Activated T-helper 17 cell treated with anti-CD3 and anti-CD28 coated beads, Interleukin-2, amount 50 U/mL, for 72 hours (primary cell): ENCODE results near the gene MUL1. TPM values are rescaled to one million over a fixed set of nuclear protein-coding genes. Genes with fewer than 3 reads are reported as not detected.

Experiments
- ATAC-seq: fragments of 150-1000 bp; cut with Tn5 transposase; replicated peaks from 2 replicates; pipeline ENCODE4 v1.10.0; 2021; ENCODE audit warnings: mild to moderate bottlenecking, moderate library complexity
- H3K27ac Mint-ChIP-seq: one replicate; pipeline ENCODE4 v1.8.0; 2022; ENCODE audit warnings: mixed read lengths
- H3K27me3 Mint-ChIP-seq: one replicate; pipeline ENCODE4 v1.8.0; 2022; ENCODE audit warnings: mixed read lengths
- H3K36me3 Mint-ChIP-seq: one replicate; pipeline ENCODE4 v1.8.0; 2022; ENCODE audit warnings: low read depth, mild to moderate bottlenecking, mixed read lengths
- H3K4me1 Mint-ChIP-seq: one replicate; pipeline ENCODE4 v1.8.0; 2022; ENCODE audit warnings: mixed read lengths
- H3K4me3 Mint-ChIP-seq: one replicate; pipeline ENCODE4 v1.8.0; 2022; ENCODE audit warnings: mild to moderate bottlenecking, mixed read lengths
- H3K9me3 Mint-ChIP-seq: one replicate; pipeline ENCODE4 v1.8.0; 2022; ENCODE audit warnings: mixed read lengths
- total RNA-seq, 2 donors: library from RNA; stranded (reverse); gene quantifications; one replicate each; pipeline ENCODE4 v1.2.3, GENCODE V29; 2022

Gene MUL1
- total RNA-seq, 2 donors from 2014 or later, result 11.6 to 16.3 TPM

DNA sequence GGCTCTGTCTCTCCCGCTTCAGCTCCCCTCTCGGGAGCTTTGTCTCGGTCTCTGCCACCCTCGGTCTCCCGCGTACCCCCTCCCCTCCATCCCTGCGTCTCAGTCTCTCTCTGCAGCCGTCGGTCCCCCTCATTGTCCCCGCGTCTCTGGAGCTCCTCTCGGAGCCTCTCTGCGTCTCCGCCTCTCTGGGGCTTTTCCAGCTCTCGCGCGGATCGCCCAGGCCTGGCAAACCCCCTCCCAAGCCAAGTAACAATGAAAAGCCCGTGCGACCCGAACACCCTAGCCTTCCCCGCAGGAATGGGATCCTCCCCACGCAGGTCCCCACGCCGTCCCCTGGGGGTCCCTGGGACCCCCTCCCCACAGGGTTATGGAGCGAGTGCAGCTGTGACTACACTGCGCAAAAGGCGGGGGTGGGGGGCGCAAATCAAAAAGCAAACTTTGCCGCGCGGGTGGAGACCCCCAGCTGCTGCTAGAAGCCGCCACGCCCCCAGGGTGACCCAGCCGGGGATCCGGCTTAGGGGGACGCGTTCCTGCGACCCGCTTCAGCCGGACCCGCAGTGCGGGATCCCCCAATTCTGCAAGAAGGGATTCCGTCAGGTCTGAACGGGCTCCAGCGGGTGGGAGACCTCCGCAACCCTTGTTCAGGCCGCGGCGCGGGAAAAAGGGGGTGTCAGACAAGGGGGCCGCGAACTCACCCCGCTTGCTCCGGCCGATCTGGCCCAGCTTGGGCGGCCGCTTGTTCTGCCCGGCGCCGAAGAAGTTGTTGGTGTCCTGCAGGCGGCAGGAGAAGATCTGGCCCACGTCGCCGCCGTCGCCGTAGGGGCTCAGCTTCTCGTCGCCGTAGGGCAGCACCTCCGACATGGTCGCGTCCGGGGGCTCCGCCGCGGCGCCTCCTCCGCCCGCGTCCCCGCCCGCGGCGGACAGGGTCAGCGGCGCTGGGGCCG, 23.2 kb downstream of the MUL1 start:
- H3K9me3 Mint-ChIP-seq, result no peaks in the 10 kb centered on the region
- ATAC-seq, result no peak
- H3K27ac Mint-ChIP-seq, result no peak overlapping the region
- H3K27me3 Mint-ChIP-seq, result peaks cover 37% of the 10 kb centered on the region
- H3K4me3 Mint-ChIP-seq, result peak overlapping the region; percentile 72
- H3K36me3 Mint-ChIP-seq, result peaks cover 10% of the 10 kb centered on the region
- H3K4me1 Mint-ChIP-seq, result peaks cover 5% of the 10 kb centered on the region

DNA sequence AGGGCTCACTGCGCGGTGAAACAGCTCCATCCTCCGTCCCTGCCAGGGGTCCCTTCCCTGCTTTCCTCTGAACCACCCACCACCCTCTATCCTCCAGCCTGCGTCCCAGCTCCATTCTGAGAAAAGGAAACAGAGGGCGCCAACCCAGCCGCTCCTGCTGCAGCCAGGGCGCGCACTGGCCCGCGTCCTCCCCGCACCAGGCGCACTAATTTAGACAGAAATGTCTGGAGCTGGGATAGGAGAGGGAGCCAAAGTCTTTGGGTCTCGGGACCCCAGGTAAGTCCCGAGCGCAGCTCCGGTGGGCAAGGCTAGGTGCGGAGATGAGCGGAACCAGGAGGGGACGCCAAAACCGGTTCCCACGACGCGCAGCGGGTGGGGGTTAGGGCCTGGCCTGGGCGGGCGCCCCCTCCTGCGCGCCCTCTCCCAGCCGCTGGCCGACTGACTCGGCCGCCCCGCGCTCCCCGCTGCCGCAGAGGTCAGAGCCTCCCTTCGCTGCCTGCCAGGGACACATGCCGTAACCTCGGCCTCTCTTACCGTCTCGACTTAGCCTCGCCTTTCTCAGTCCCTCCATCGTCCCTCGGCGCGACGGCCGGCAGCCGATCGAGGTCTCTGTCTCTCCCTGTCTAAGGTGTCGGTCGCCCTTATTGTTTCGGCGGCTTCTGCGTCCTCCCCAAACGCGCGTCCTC, 24.0 kb downstream of the MUL1 start:
- H3K36me3 Mint-ChIP-seq, result peaks cover 10% of the 10 kb centered on the region
- peaks cover 45% of the 10 kb centered on the region for H3K27me3 Mint-ChIP-seq
- no peak overlapping the region for H3K27ac Mint-ChIP-seq
- peak overlapping the region; percentile 72 for H3K4me3 Mint-ChIP-seq
- peaks cover 5% of the 10 kb centered on the region for H3K4me1 Mint-ChIP-seq
- no peak for ATAC-seq
- no peaks in the 10 kb centered on the region for H3K9me3 Mint-ChIP-seq

DNA sequence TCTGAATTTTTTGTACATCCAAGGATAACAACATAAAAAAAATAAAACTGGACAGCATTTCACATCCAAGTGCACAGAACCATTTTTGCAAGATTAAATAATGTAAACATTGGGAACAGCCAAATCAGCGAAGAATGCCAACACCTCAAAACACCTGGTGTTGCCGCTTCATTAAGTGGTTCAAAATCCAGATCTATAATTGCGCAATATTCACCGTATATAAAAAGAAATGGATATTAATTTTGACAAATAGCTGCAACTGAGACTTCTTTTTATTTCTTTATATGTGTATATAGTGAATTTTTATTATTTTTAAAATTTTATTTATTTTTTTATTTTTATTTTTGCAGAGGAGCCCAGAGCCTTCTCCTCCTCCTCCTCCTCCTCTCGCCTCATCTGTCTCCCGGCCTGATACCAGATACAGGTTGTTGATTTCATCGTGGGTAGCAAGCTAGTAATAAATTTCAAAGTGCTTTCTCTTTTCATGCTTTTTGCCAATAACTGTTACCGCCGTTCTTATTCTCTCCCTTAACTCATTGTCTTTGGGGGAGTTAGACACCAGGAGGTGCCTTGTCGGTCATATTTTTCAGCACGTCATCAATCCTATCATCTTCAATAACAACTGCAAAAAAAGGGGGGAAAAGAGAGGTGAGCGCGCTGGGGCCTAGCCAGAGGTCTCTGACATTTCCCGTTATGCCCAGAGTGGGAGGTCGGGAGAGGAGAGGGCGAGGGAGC, 24.7 kb downstream of the MUL1 start:
- no peak for ATAC-seq
- Mint-ChIP-seq H3K36me3 (peaks cover 10% of the 10 kb centered on the region), H3K4me1 (peaks cover 5% of the 10 kb centered on the region), H3K27me3 (peaks cover 43% of the 10 kb centered on the region), H3K4me3 (peak overlapping the region; percentile 72), H3K9me3 (no peaks in the 10 kb centered on the region), H3K27ac (no peak overlapping the region)

GRCh38 chr1:20481643-20482498, 26.1 kb downstream of the MUL1 start:
- peaks cover 5% of the 10 kb centered on the region for H3K4me1 Mint-ChIP-seq
- H3K9me3 Mint-ChIP-seq, result no peaks in the 10 kb centered on the region
- no peak overlapping the region for H3K27ac Mint-ChIP-seq
- peaks cover 10% of the 10 kb centered on the region for H3K36me3 Mint-ChIP-seq
- no peak for ATAC-seq
- no peak overlapping the region for H3K4me3 Mint-ChIP-seq
- H3K27me3 Mint-ChIP-seq, result peaks cover 40% of the 10 kb centered on the region

GRCh38 chr1:20480951-20481617, 26.9 kb downstream of the MUL1 start:
- no peak for ATAC-seq
- peaks cover 44% of the 10 kb centered on the region for H3K27me3 Mint-ChIP-seq
- H3K27ac Mint-ChIP-seq, result no peak overlapping the region
- H3K4me1 Mint-ChIP-seq, result peaks cover 5% of the 10 kb centered on the region
- peaks cover 10% of the 10 kb centered on the region for H3K36me3 Mint-ChIP-seq
- H3K9me3 Mint-ChIP-seq, result no peaks in the 10 kb centered on the region
- H3K4me3 Mint-ChIP-seq, result no peak overlapping the region

DNA sequence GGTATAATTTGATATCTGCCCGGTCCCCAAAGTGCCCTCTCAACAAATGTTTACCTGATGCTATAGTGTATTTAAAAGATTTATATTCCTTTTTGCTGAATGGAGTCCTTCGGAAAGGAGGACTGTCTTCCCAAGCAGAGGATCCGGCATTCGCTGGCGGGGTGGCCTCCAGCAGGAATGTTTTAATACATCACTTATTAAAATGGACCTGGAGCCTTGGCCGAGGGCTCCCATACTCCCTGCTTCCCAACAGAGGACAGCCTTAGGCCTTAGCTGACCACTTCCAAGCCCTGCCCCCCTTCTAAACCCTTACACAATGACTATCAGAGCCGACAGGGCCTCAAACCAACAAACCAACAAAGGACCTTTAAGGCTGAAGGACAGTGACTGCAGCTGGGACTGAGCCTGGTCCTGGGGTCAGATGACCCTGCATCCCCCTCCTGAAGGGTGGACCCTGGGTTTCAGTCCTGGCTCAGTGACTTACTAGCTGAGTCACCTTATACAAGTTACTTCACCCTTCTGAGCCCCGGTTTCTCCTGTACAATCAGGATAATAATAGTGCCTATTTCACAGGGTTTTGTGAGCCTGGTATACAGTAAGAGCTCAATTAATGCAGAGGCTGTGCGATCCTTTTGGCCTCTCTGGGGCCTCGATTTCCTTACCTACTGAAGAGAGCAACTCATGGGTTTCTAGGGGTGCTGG, 27.6 kb downstream of the MUL1 start:
- peaks cover 5% of the 10 kb centered on the region for H3K4me1 Mint-ChIP-seq
- no peak overlapping the region for H3K27ac Mint-ChIP-seq
- peaks cover 50% of the 10 kb centered on the region for H3K27me3 Mint-ChIP-seq
- ATAC-seq, result no peak
- no peak overlapping the region for H3K4me3 Mint-ChIP-seq
- no peaks in the 10 kb centered on the region for H3K9me3 Mint-ChIP-seq
- H3K36me3 Mint-ChIP-seq, result peaks cover 10% of the 10 kb centered on the region

- no peak for ATAC-seq
- no peak overlapping the region for H3K4me3 Mint-ChIP-seq
- no peaks in the 10 kb centered on the region for H3K9me3 Mint-ChIP-seq
- H3K36me3 Mint-ChIP-seq, result peaks cover 10% of the 10 kb centered on the region
- H3K27ac Mint-ChIP-seq, result no peak overlapping the region
- H3K4me1 Mint-ChIP-seq, result peaks cover 5% of the 10 kb centered on the region
- peaks cover 54% of the 10 kb centered on the region for H3K27me3 Mint-ChIP-seq
Measured at GRCh38 chr1:20479840-20480239, 28.1 kb downstream of the MUL1 start.

DNA sequence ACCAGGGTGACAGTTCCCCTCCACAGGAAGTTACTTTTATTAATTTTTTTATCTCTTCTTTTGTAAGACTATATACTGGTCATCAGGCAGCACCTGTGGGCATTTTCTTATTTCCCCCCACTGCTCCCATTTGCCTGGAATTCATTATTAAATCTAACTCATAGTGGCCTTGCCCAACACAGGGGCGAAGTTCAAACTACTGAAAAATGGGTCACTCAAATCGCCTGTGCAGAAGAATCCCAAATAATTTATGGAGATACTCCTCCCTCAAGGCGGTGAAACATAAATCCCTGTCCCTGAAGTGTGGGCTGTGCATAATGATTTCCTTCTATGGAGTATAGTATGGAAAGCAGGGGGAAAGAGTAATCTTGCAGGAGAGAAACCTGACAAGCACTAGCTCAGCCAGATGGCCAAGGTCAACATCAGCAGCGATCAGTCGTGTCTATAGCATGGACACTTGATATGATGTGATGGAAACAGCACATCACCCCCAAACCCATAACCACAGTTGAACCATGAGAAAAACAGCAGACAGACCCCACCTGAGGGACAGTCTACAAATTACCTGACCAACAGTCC, 29.8 kb downstream of the MUL1 start:
- Mint-ChIP-seq H3K36me3 (peaks cover 3% of the 10 kb centered on the region), H3K4me1 (no peaks in the 10 kb centered on the region), H3K4me3 (no peak overlapping the region), H3K27me3 (peaks cover 51% of the 10 kb centered on the region), H3K27ac (no peak overlapping the region), H3K9me3 (no peaks in the 10 kb centered on the region)
- ATAC-seq, result no peak

- Mint-ChIP-seq H3K36me3 (no peaks in the 10 kb centered on the region), H3K27me3 (peaks cover 52% of the 10 kb centered on the region), H3K4me1 (no peaks in the 10 kb centered on the region), H3K9me3 (no peaks in the 10 kb centered on the region), H3K27ac (no peak overlapping the region), H3K4me3 (no peak overlapping the region)
- ATAC-seq, result no peak
Measured at GRCh38 chr1:20477348-20478056, 30.4 kb downstream of the MUL1 start.

DNA sequence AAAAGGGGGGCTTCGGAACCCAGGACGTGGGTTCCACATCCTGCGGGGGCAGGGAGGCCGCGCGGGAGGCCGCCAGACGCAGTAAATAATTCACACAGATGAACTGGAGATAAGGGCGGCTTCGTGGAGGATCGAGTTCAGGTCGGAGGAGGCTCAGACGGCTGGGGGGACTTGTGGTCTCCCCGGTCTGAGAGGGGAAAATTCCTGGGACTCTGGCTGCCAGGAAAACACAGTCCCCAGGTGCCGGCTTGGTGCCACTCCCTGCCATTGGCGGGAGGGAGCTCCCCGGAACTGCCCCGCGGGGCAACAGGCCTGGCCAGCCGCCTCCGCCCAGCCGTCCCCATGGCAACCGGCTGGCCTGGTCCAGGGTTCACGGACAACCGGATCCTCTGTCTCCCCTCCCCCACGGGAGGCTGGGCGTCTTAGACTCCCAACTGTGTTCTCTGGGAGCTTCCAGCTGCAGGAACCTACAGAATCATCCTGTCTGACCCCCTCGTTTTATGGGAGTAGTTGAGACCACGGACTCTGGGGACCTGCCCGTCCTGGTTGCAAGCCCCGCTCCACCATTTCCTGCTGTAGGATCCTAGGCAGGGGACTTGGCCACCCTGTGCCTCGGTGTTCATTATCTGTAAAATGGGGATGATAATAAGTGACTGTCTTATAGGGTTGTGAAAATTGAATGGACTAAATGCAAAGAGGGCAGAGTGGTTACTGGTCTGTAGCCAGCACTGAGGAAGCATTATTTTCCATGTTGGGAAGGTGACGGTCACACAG, 31.5 kb downstream of the MUL1 start:
- Mint-ChIP-seq H3K36me3 (no peaks in the 10 kb centered on the region), H3K27me3 (peaks cover 54% of the 10 kb centered on the region), H3K9me3 (no peaks in the 10 kb centered on the region), H3K4me1 (no peaks in the 10 kb centered on the region), H3K4me3 (no peak overlapping the region), H3K27ac (no peak overlapping the region)
- no peak for ATAC-seq

- Mint-ChIP-seq H3K36me3 (no peaks in the 10 kb centered on the region), H3K9me3 (no peaks in the 10 kb centered on the region), H3K4me3 (no peak overlapping the region), H3K4me1 (no peaks in the 10 kb centered on the region), H3K27ac (no peak overlapping the region), H3K27me3 (peaks cover 52% of the 10 kb centered on the region)
- no peak for ATAC-seq
Measured at GRCh38 chr1:20474996-20475395, 33.0 kb downstream of the MUL1 start.
